Hepatocyte (in vitro differentiated cells): Measurements from ENCODE around the gene ADGRD1. TPM values are rescaled to one million over a fixed set of nuclear protein-coding genes. Genes with fewer than 3 reads are reported as not detected.

Experiments
- DNase-seq: peaks from one replicate; pipeline ENCODE4 v3.0.0-alpha.2; 2016; ENCODE audit warnings: low spot score
- H2AFZ ChIP-seq: fragments of 200-600 bp; sonication (generic); 2 replicates; pipeline ENCODE4 v1.6.0; 2016; ENCODE audit warnings: antibody characterized with exemption, mild to moderate bottlenecking
- H3K27ac ChIP-seq: fragments of 200-600 bp; sonication (generic); 2 replicates; pipeline ENCODE4 v1.5.1; 2016; ENCODE audit warnings: mild to moderate bottlenecking
- H3K27me3 ChIP-seq: fragments of 200-600 bp; sonication (generic); 2 replicates; pipeline ENCODE4 v1.6.1; 2016
- H3K36me3 ChIP-seq: fragments of 200-600 bp; sonication (generic); replicated peaks from 2 replicates; pipeline ENCODE4 v1.5.1; 2016; ENCODE audit warnings: low read depth; ENCODE audit not compliant: insufficient read depth
- H3K4me1 ChIP-seq: fragments of 200-600 bp; sonication (generic); 2 replicates; pipeline ENCODE4 v1.5.1; 2016; ENCODE audit warnings: mild to moderate bottlenecking, moderate library complexity; ENCODE audit not compliant: insufficient read depth
- H3K4me2 ChIP-seq: fragments of 200-600 bp; sonication (generic); 2 replicates; pipeline ENCODE4 v1.6.0; 2016
- H3K4me3 ChIP-seq: fragments of 200-600 bp; sonication (generic); 2 replicates; pipeline ENCODE4 v1.5.1; 2016; ENCODE audit warnings: mild to moderate bottlenecking
- H3K79me2 ChIP-seq: fragments of 200-600 bp; sonication (generic); 2 replicates; pipeline ENCODE4 v1.6.0; 2017; ENCODE audit warnings: mild to moderate bottlenecking
- H3K9me2 ChIP-seq: fragments of 200-600 bp; sonication (generic); replicated peaks from 2 replicates; pipeline ENCODE4 v1.6.0; 2017; ENCODE audit warnings: mild to moderate bottlenecking; ENCODE audit not compliant: insufficient read depth
- H3K9me3 ChIP-seq: fragments of 200-600 bp; sonication (generic); 2 replicates; pipeline ENCODE4 v1.5.1; 2016; ENCODE audit warnings: low read depth, mild to moderate bottlenecking
- H4K20me1 ChIP-seq: fragments of 200-600 bp; sonication (generic); 2 replicates; pipeline ENCODE4 v1.6.0; 2016; ENCODE audit warnings: mild to moderate bottlenecking; ENCODE audit not compliant: insufficient read depth, poor library complexity, severe bottlenecking
- EZH2 ChIP-seq: fragments of 200-600 bp; sonication (generic); IDR thresholded peaks from 2 replicates; pipeline ENCODE4 v1.6.1; 2016; ENCODE audit warnings: antibody characterized with exemption, mild to moderate bottlenecking, borderline replicate concordance
- EZH2phosphoT487 ChIP-seq: fragments of 200-600 bp; sonication (generic); IDR thresholded peaks from one replicate; pipeline ENCODE4 v1.6.1; 2018; ENCODE audit warnings: antibody characterized with exemption, mild to moderate bottlenecking, low read depth, moderate library complexity; ENCODE audit not compliant: unreplicated experiment, severe bottlenecking
- WGBS: methylation state at CpG from one replicate; pipeline ENCODE4 v1.1.6; 2016; ENCODE audit warnings: low lambda C conversion rate; ENCODE audit errors: missing lambda C conversion rate; 5-methylcytosine and 5-hydroxymethylcytosine counted together
- polyA plus RNA-seq: library from polyadenylated mRNA; unstranded; fragments of >200 nt; fragmentation: Nextera tagmentation; extraction: Ambion mirVana; gene quantifications from 2 replicates; pipeline ENCODE4 v1.2.1, GENCODE V29; 2016
- total RNA-seq: library from RNA; depleted of rRNA; stranded (reverse); fragments of >200 nt; gene quantifications from 2 replicates; pipeline ENCODE4 v1.2.3, GENCODE V29; 2014
- TF ChIP-seq, protein P1 (sequence below): fragments of 200-600 bp; sonication (generic); IDR thresholded peaks from 2 replicates; pipeline ENCODE4 v1.5.1; 2016; ENCODE audit warnings: antibody characterized with exemption, mild to moderate bottlenecking; ENCODE audit not compliant: poor library complexity

The ADGRD1 gene
- total and polyA plus RNA-seq, 2 experiments from 2014 or later = 18.1 to 18.5 TPM

DNA sequence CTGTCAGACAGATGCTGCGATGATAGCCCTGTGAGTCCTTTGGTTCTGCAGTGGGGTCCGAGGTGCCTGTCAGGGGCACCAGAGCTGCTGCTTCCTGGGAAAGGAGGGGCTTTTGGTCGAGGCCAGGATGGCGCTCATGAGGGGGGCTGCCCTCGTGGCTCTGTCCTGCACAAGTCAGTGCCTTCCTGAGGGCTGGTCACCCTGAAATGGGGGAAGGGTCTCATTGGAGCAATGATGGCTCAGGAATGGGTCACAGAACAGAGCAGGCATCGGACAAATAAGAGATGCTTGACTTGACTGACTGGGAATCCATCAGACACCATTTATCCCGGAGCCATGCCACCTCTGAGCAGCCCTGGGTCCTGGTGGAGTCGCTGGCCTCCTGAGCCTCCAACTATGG, 121.9 kb downstream of the ADGRD1 start:
- Histone ChIP-seq H3K79me2 (no peaks in the 10 kb centered on the region), H3K27me3 (no peaks in the 10 kb centered on the region), H3K9me2 (no peaks in the 10 kb centered on the region), H3K9me3 (no peaks in the 10 kb centered on the region), H4K20me1 (no peaks in the 10 kb centered on the region), H3K36me3 (no peaks in the 10 kb centered on the region), H2AFZ (no peak overlapping the region), H3K27ac (no peak overlapping the region), H3K4me2 (no peak overlapping the region), H3K4me1 (no peaks in the 10 kb centered on the region), H3K4me3 (no peak overlapping the region)
- 86% methylated on average over 8 of the region's 8 CpGs for WGBS
- TF ChIP-seq EZH2phosphoT487 = no peak
- no peak for TF ChIP-seq EZH2
- TF ChIP-seq, protein P1, sequence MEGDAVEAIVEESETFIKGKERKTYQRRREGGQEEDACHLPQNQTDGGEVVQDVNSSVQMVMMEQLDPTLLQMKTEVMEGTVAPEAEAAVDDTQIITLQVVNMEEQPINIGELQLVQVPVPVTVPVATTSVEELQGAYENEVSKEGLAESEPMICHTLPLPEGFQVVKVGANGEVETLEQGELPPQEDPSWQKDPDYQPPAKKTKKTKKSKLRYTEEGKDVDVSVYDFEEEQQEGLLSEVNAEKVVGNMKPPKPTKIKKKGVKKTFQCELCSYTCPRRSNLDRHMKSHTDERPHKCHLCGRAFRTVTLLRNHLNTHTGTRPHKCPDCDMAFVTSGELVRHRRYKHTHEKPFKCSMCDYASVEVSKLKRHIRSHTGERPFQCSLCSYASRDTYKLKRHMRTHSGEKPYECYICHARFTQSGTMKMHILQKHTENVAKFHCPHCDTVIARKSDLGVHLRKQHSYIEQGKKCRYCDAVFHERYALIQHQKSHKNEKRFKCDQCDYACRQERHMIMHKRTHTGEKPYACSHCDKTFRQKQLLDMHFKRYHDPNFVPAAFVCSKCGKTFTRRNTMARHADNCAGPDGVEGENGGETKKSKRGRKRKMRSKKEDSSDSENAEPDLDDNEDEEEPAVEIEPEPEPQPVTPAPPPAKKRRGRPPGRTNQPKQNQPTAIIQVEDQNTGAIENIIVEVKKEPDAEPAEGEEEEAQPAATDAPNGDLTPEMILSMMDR = no peak
- no peak for DNase-seq

DNA sequence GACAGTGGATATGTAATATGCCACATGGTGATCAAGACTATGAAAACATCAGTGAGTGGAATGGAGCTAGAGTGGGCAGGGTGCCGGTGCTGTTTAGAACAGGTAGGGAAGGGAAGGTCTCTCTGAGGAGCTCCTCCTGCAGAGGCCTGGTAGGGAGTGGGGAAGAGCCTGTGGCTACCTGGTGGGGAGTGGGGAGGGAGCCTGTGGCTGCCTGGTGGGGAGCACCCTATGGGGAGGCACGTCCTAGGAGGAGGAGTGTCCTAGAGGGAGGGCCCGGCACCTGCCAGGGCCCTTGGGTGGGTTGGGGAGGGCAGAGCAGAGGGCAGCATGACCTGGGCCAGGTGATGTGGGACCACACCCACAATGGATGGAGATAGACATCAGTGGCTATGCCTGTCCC, 122.6 kb downstream of the ADGRD1 start:
- H3K27me3 ChIP-seq = no peaks in the 10 kb centered on the region
- H3K4me3 ChIP-seq = no peak overlapping the region
- H3K79me2 ChIP-seq = no peaks in the 10 kb centered on the region
- no peak for TF ChIP-seq EZH2
- TF ChIP-seq, protein P1 = no peak
- no peak overlapping the region for H2AFZ ChIP-seq
- DNase-seq = no peak
- H3K36me3 ChIP-seq = no peaks in the 10 kb centered on the region
- H3K4me1 ChIP-seq = no peaks in the 10 kb centered on the region
- H4K20me1 ChIP-seq = no peaks in the 10 kb centered on the region
- no peaks in the 10 kb centered on the region for H3K9me3 ChIP-seq
- H3K4me2 ChIP-seq = no peak overlapping the region
- 88% methylated on average over 1 of the region's 3 CpGs for WGBS
- no peaks in the 10 kb centered on the region for H3K9me2 ChIP-seq
- H3K27ac ChIP-seq = no peak overlapping the region

DNA sequence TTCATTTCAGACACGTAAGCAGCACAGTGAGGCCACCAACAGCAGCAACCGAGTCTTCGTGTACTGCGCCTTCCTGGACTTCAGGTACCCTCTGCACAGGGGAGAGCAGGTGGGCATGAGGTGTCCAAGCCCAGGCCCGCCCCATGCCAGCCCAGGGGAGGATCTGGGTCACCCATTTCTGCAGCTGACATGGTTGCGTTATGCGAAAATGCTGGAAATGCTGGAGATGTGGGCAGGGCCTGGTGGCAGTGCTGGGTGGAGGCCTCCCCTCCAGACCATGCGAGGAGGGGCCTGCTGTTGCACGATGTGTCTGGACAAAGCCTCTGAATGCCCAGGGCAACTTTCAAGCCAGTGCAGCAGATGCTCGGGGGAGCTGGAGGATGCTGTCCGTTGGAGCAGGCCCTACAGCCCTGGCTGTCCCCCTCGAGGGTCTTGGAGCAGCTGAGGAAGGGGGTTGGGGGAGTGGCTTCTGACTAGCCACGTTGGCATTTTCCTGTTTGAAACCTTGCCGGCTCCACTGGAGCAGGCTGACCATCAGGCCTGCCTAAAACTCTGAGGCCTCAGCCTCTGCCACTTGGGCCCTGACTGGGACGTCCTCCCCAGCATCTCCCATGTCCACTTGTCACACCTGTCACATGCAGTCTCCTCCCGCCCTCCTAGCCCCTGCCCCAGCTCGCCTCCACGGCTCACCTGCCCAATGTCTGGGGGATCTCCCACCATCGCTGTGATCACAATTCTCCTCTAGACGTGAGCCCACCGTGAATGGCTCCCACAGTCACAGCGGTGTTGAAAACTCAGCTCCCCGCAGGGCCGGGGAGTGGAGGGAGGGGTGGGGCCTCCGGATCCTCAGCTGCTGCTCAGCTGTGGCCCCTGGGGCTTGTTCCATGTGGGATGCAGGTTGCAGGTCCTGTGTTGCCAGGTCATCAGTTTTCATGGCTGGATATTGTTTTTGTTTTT, 123.4 kb downstream of the ADGRD1 start:
- Histone ChIP-seq H3K9me3 (no peaks in the 10 kb centered on the region), H3K4me3 (no peak overlapping the region), H3K4me2 (no peak overlapping the region), H2AFZ (no peak overlapping the region), H3K4me1 (no peaks in the 10 kb centered on the region), H3K27me3 (no peaks in the 10 kb centered on the region), H3K9me2 (no peaks in the 10 kb centered on the region), H3K36me3 (no peaks in the 10 kb centered on the region), H3K27ac (no peak overlapping the region), H3K79me2 (no peaks in the 10 kb centered on the region), H4K20me1 (no peaks in the 10 kb centered on the region)
- DNase-seq = no peak
- 84% methylated on average over 23 of the region's 25 CpGs for WGBS
- TF ChIP-seq, protein P1 = no peak
